ENCODE results near the gene TOR1B.

TOR1B gene

GRCh38 chr9:129769669-129770068 lies 33.3 kb upstream of the TOR1B start:
- Histone ChIP-seq H3K9me2 (replicated peaks; ENCODE audit: insufficient read depth, low read length) (no peaks in the 10 kb centered on the region), H3K27ac (ENCODE audit: low read depth, low read length) (no peak overlapping the region), H4K20me1 (ENCODE audit: low read depth, low read length) (no peaks in the 10 kb centered on the region)

GRCh38 chr9:129770741-129771140 lies 32.2 kb upstream of the TOR1B start:
- Histone ChIP-seq H3K9me3 (ENCODE audit: insufficient read depth, low read length) (no peaks in the 10 kb centered on the region), H3K36me3 (ENCODE audit: low read length) (no peaks in the 10 kb centered on the region), H3K27me3 (ENCODE audit: low read length) (no peaks in the 10 kb centered on the region), H3F3A (ENCODE audit: insufficient read depth) (no peaks in the 10 kb centered on the region), H3K4me2 (ENCODE audit: low read depth, low read length, poor library complexity, severe bottlenecking) (no peak overlapping the region), H2AFZ (ENCODE audit: low read depth, low read length, severe bottlenecking) (no peak overlapping the region), H3K9me2 (replicated peaks; ENCODE audit: insufficient read depth, low read length) (no peaks in the 10 kb centered on the region), H4K20me1 (ENCODE audit: low read depth, low read length) (no peaks in the 10 kb centered on the region), H3K4me3 (ENCODE audit: insufficient read depth, low read length, poor library complexity, severe bottlenecking) (no peak overlapping the region), H3K79me2 (ENCODE audit: insufficient read depth, low read length) (no peaks in the 10 kb centered on the region), H3K27ac (ENCODE audit: low read depth, low read length) (no peak overlapping the region), H3K9ac (ENCODE audit: low read length) (no peak overlapping the region)
- TF ChIP-seq CTCF (IDR thresholded peaks at IDR 0.05; ENCODE audit: insufficient read depth, low read length, poor library complexity, severe bottlenecking) (no peak), EZH2phosphoT487 (conservative IDR thresholded peaks at IDR 0.05; ENCODE audit: low read length) (no peak)

More at GRCh38 chr9:129769669-129770068, 33.3 kb upstream of the TOR1B start:
- no peak overlapping the region for H3K4me2 ChIP-seq (ENCODE audit: low read depth, low read length, poor library complexity, severe bottlenecking)
- no peak overlapping the region for H3K4me3 ChIP-seq (ENCODE audit: insufficient read depth, low read length, poor library complexity, severe bottlenecking)
- TF ChIP-seq CTCF (IDR thresholded peaks at IDR 0.05; ENCODE audit: insufficient read depth, low read length, poor library complexity, severe bottlenecking) (no peak), EZH2phosphoT487 (conservative IDR thresholded peaks at IDR 0.05; ENCODE audit: low read length) (no peak)
- no peaks in the 10 kb centered on the region for H3F3A ChIP-seq (ENCODE audit: insufficient read depth)
- no peaks in the 10 kb centered on the region for H3K9me3 ChIP-seq (ENCODE audit: insufficient read depth, low read length)
- no peaks in the 10 kb centered on the region for H3K36me3 ChIP-seq (ENCODE audit: low read length)
- no peaks in the 10 kb centered on the region for H3K79me2 ChIP-seq (ENCODE audit: insufficient read depth, low read length)
- no peak overlapping the region for H3K9ac ChIP-seq (ENCODE audit: low read length)
- no peak overlapping the region for H2AFZ ChIP-seq (ENCODE audit: low read depth, low read length, severe bottlenecking)
- no peaks in the 10 kb centered on the region for H3K27me3 ChIP-seq (ENCODE audit: low read length)

- no peaks in the 10 kb centered on the region for H3K9me2 ChIP-seq (replicated peaks; ENCODE audit: insufficient read depth, low read length)
- H3F3A ChIP-seq (ENCODE audit: insufficient read depth) = no peaks in the 10 kb centered on the region
- TF ChIP-seq EZH2phosphoT487 (conservative IDR thresholded peaks at IDR 0.05; ENCODE audit: low read length) (no peak), CTCF (IDR thresholded peaks at IDR 0.05; ENCODE audit: insufficient read depth, low read length, poor library complexity, severe bottlenecking) (no peak)
- H4K20me1 ChIP-seq (ENCODE audit: low read depth, low read length) = no peaks in the 10 kb centered on the region
- H3K36me3 ChIP-seq (ENCODE audit: low read length) = no peaks in the 10 kb centered on the region
- no peak overlapping the region for H3K4me3 ChIP-seq (ENCODE audit: insufficient read depth, low read length, poor library complexity, severe bottlenecking)
- no peak overlapping the region for H3K9ac ChIP-seq (ENCODE audit: low read length)
- H3K27ac ChIP-seq (ENCODE audit: low read depth, low read length) = no peak overlapping the region
- no peaks in the 10 kb centered on the region for H3K27me3 ChIP-seq (ENCODE audit: low read length)
- no peaks in the 10 kb centered on the region for H3K9me3 ChIP-seq (ENCODE audit: insufficient read depth, low read length)
- H2AFZ ChIP-seq (ENCODE audit: low read depth, low read length, severe bottlenecking) = no peak overlapping the region
- H3K4me2 ChIP-seq (ENCODE audit: low read depth, low read length, poor library complexity, severe bottlenecking) = no peak overlapping the region
- H3K79me2 ChIP-seq (ENCODE audit: insufficient read depth, low read length) = no peaks in the 10 kb centered on the region
Observed at GRCh38 chr9:129773262-129774048, 29.5 kb upstream of the TOR1B start.
